KMS-11 (cell line): ENCODE results near the gene RNH1.

Experiments
- H2AFZ ChIP-seq: fragments of 200-600 bp; sonication (generic); 2 replicates; pipeline ENCODE4 v1.6.1; 2016; ENCODE audit warnings: antibody characterized with exemption, mixed run types, low read depth
- H3K27ac ChIP-seq: fragments of 200-600 bp; sonication (generic); 2 replicates; pipeline ENCODE4 v1.6.1; 2016; ENCODE audit warnings: mild to moderate bottlenecking, mixed run types
- H3K27me3 ChIP-seq: fragments of 200-600 bp; sonication (generic); 2 replicates; pipeline ENCODE4 v1.6.1; 2017; ENCODE audit warnings: mild to moderate bottlenecking, low read depth, mixed run types, moderate library complexity; ENCODE audit not compliant: insufficient read depth
- H3K36me3 ChIP-seq: fragments of 200-600 bp; sonication (generic); 2 replicates; pipeline ENCODE4 v1.6.1; 2017; ENCODE audit warnings: mild to moderate bottlenecking, mixed run types; ENCODE audit not compliant: insufficient read depth
- H3K4me1 ChIP-seq: fragments of 200-600 bp; sonication (generic); 2 replicates; pipeline ENCODE4 v1.6.1; 2016; ENCODE audit warnings: mild to moderate bottlenecking, low read depth, mixed run types; ENCODE audit not compliant: poor library complexity, severe bottlenecking
- H3K4me2 ChIP-seq: fragments of 200-600 bp; sonication (generic); 2 replicates; pipeline ENCODE4 v1.7.0; 2016; ENCODE audit warnings: mild to moderate bottlenecking, mixed run types
- H3K4me3 ChIP-seq: fragments of 200-600 bp; sonication (generic); IDR thresholded peaks from 2 replicates; pipeline ENCODE4 v1.6.1; 2017; ENCODE audit warnings: low read depth, low read length, mixed read lengths; ENCODE audit not compliant: insufficient read depth
- H3K79me2 ChIP-seq: fragments of 200-600 bp; sonication (generic); 2 replicates; pipeline ENCODE4 v1.6.1; 2016; ENCODE audit warnings: low read depth, mixed run types; ENCODE audit not compliant: insufficient read depth
- H3K9ac ChIP-seq: fragments of 200-600 bp; sonication (generic); 2 replicates; pipeline ENCODE4 v1.6.1; 2016; ENCODE audit warnings: mild to moderate bottlenecking, mixed run types
- H4K20me1 ChIP-seq: fragments of 200-600 bp; sonication (generic); 2 replicates; pipeline ENCODE4 v1.6.1; 2016; ENCODE audit warnings: mild to moderate bottlenecking, mixed run types; ENCODE audit not compliant: insufficient read depth
- CTCF ChIP-seq: fragments of 200-600 bp; sonication (generic); conservative IDR thresholded peaks from 2 replicates; pipeline ENCODE4 v1.6.1; 2017; ENCODE audit warnings: low read depth, mild to moderate bottlenecking, antibody characterized with exemption, low read length, moderate library complexity, mixed read lengths

Gene RNH1

GRCh38 chr11:491358-491757 is 15.7 kb downstream of the RNH1 start:
- Histone ChIP-seq H3K4me1 (no peaks in the 10 kb centered on the region), H4K20me1 (no peaks in the 10 kb centered on the region), H3K4me2 (no peak overlapping the region), H3K79me2 (no peaks in the 10 kb centered on the region), H3K4me3 (no peak overlapping the region), H3K27ac (no peak overlapping the region), H3K36me3 (no peaks in the 10 kb centered on the region), H2AFZ (no peak overlapping the region), H3K9ac (no peak overlapping the region), H3K27me3 (no peaks in the 10 kb centered on the region)
- TF ChIP-seq CTCF: no peak

- no peaks in the 10 kb centered on the region for H3K27me3 ChIP-seq
- no peak for TF ChIP-seq CTCF
These were observed 16.1 kb downstream of the RNH1 start for GRCh38 chr11:490930-491260.

DNA sequence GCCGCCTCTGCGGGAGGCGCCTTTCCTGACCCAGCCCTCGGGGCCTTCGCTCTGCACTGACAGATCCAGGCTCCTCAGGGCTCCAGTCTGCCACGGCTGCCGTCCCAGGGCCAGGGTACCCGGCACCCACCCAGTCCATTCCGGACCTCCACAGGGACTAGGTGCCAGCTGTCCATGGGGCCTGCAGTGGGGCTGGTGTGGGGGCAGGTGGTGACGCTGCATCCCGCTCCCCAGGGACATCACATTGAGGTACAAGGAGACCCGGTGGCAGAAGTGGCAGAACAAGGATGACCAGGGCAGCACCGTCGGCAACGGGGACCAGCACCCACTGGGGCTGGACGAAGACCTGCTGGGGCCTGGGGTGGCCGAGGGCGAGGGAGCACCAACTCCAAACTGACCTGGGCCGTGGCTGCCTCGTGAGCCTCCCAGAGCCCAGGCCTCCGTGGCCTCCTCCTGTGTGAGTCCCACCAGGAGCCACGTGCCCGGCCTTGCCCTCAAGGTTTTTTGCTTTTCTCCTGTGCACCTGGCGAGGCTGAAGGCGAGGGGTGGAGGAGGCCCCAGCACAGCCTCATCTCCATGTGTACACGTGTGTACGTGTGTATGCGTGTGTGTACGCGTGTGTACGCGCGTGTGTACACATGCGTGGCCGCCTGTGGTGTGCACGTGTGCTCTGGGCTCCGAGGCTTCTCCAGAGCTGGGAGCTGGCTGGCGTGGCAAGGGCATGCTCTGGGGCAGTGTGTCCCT is 16.7 kb downstream of the RNH1 start:
- Histone ChIP-seq H2AFZ (no peak overlapping the region), H3K36me3 (no peaks in the 10 kb centered on the region), H4K20me1 (no peaks in the 10 kb centered on the region), H3K4me2 (no peak overlapping the region), H3K27ac (no peak overlapping the region), H3K4me3 (no peak overlapping the region), H3K27me3 (no peaks in the 10 kb centered on the region), H3K4me1 (no peaks in the 10 kb centered on the region), H3K9ac (no peak overlapping the region), H3K79me2 (no peaks in the 10 kb centered on the region)
- TF ChIP-seq CTCF: no peak

More at GRCh38 chr11:490930-491260, 16.1 kb downstream of the RNH1 start:
- H3K4me1 ChIP-seq: no peaks in the 10 kb centered on the region
- H3K27ac ChIP-seq: no peak overlapping the region
- H4K20me1 ChIP-seq: no peaks in the 10 kb centered on the region
- no peak overlapping the region for H3K4me2 ChIP-seq
- H3K9ac ChIP-seq: no peak overlapping the region
- H3K79me2 ChIP-seq: no peaks in the 10 kb centered on the region
- no peak overlapping the region for H2AFZ ChIP-seq
- H3K4me3 ChIP-seq: no peak overlapping the region
- H3K36me3 ChIP-seq: no peaks in the 10 kb centered on the region

DNA sequence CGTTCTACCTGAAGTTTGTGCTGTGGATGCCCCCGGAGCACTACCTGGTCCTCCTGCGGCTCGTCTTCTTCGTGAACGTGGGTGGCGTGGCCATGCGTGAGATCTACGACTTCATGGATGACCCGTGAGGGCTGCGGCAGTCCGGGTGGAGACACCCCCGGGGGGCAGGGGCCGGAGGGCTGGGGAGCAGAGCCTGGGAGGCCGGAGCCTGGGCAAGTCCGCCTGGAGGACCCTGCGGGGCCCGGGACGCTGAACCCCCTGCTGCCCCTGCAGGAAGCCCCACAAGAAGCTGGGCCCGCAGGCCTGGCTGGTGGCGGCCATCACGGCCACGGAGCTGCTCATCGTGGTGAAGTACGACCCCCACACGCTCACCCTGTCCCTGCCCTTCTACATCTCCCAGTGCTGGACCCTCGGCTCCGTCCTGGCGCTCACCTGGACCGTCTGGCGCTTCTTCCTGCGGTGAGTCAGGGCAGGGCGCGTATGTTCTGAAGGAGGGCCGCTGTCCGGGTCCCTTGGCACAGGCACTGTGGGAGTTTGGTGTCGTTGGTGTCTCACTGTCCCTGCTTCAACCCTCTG is 17.3 kb downstream of the RNH1 start:
- Histone ChIP-seq H3K27ac (no peak overlapping the region), H3K4me1 (no peaks in the 10 kb centered on the region), H4K20me1 (no peaks in the 10 kb centered on the region), H3K27me3 (no peaks in the 10 kb centered on the region), H2AFZ (no peak overlapping the region), H3K4me2 (no peak overlapping the region), H3K9ac (no peak overlapping the region), H3K4me3 (no peak overlapping the region), H3K79me2 (no peaks in the 10 kb centered on the region), H3K36me3 (no peaks in the 10 kb centered on the region)
- TF ChIP-seq CTCF: no peak
